Peyer's patch (tissue), 4 donors: ENCODE results near the gene CLEC2L.

Experiments
- POLR2A ChIP-seq, 2 donors: fragments of 450-650 bp; IDR thresholded peaks; one replicate each; pipeline ENCODE4 v1.5.1; 2017; ENCODE audit warnings: antibody characterized with exemption in 2 of 2, mild to moderate bottlenecking in 2 of 2, moderate library complexity in 2 of 2
- TF ChIP-seq, protein P1 (sequence below), 6 experiments: fragments of 450-650 bp in 4 of 6; fragments of 200-600 bp in 2 of 6; sonication (generic) in 1 of 6; IDR thresholded peaks; one replicate each; pipeline ENCODE4 v1.5.1; 2017 to 2019; ENCODE audit warnings: antibody characterized with exemption in 6 of 6, mild to moderate bottlenecking in 3 of 6, moderate library complexity in 1 of 6

DNA sequence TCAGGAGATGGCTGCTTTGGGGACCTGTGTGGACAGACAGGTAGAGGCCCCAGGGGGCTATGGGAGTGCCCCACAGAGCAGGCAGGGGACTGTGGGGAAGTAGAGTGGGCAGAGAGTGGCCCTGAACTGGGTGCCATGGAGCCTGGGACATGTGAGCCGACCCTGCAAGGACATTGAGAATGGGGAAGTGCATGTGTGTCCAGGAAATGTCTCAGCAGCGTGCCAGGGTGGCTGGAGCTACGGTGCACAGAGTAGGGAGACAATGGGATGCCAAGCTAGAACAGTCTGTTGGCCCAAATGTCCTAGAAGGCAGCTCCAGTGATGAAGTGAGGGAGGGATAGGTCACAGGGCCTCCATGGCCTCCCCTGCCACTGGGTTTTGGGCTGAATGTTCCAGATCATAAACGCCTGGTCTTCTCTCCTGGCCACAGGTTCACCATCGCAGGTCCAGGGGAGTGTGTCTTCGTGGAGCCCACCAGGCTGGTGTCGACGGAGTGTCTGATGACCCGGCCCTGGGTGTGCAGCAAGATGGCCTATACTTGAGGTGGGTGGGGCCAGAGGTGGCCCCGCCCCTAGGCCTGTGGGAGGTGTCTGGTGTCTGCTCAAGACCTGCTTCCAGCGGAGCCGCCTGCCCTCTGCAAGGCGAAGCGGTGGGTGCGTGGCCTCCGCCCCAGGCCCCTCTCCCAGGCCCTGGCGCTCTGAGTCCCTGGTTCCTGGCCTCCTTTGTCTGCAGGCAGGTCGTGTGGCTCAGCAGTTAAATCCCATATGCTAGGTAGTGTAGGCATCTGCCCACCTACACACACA lies 20.5 kb downstream of the CLEC2L start:
- TF ChIP-seq, protein P1, sequence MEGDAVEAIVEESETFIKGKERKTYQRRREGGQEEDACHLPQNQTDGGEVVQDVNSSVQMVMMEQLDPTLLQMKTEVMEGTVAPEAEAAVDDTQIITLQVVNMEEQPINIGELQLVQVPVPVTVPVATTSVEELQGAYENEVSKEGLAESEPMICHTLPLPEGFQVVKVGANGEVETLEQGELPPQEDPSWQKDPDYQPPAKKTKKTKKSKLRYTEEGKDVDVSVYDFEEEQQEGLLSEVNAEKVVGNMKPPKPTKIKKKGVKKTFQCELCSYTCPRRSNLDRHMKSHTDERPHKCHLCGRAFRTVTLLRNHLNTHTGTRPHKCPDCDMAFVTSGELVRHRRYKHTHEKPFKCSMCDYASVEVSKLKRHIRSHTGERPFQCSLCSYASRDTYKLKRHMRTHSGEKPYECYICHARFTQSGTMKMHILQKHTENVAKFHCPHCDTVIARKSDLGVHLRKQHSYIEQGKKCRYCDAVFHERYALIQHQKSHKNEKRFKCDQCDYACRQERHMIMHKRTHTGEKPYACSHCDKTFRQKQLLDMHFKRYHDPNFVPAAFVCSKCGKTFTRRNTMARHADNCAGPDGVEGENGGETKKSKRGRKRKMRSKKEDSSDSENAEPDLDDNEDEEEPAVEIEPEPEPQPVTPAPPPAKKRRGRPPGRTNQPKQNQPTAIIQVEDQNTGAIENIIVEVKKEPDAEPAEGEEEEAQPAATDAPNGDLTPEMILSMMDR (IDR thresholded peaks at IDR 0.05), result no peak
- no peak for TF ChIP-seq POLR2A (IDR thresholded peaks at IDR 0.05)
